SK-N-SH (cell line): ENCODE results near the gene PRKN. TPM values are rescaled to one million over a fixed set of nuclear protein-coding genes. Genes with fewer than 3 reads are reported as not detected.

ENCODE experiments used
- CTCF ChIA-PET: fragments of 300-600, 350-600 bp; formaldehyde crosslinking; extraction: SDS; loops from one replicate; lab custom pipeline; 2021; lab: Yijun Ruan, JAX
- POLR2A ChIA-PET: fragments of 350-600 bp; sonication (Branson Sonifier 250); formaldehyde crosslinking; extraction: SDS; loops from one replicate; lab custom pipeline; 2020; ENCODE audit warnings: antibody characterized with exemption, inconsistent platforms; lab: Yijun Ruan, JAX
- DNase-seq: peaks from one replicate; pipeline ENCODE4 v3.0.0; 2012
- H2AFZ ChIP-seq: fragments of 200-600 bp; sonication (generic); 2 replicates; pipeline ENCODE4 v1.8.1; 2016; ENCODE audit warnings: antibody characterized with exemption, mild to moderate bottlenecking, low read depth
- H3F3A ChIP-seq: fragments of 200-600 bp; sonication (generic); replicated peaks from 2 replicates; pipeline ENCODE3; 2016; ENCODE audit warnings: antibody characterized with exemption, mild to moderate bottlenecking; ENCODE audit not compliant: insufficient read depth
- H3K27ac ChIP-seq, 2 experiments: fragments of 200-500 bp in 1 of 2; fragments of 200-600 bp in 1 of 2; sonication (Bioruptor generic) in 1 of 2; sonication (generic), shearing (Covaris generic) in 1 of 2; 2 replicates each; pipeline versions ENCODE4 v1.5.1 to v1.6.1; 2014 to 2016; ENCODE audit warnings: low read depth in 2 of 2, inconsistent platforms in 1 of 2, low read length in 1 of 2, mild to moderate bottlenecking in 1 of 2, mixed read lengths in 1 of 2
- H3K27me3 ChIP-seq: fragments of 200-600 bp; sonication (generic), shearing (Covaris generic); 2 replicates; pipeline ENCODE4 v1.6.1; 2016; ENCODE audit warnings: mixed run types; ENCODE audit not compliant: insufficient read depth
- H3K36me3 ChIP-seq, 2 experiments: fragments of 200-500 bp in 1 of 2; fragments of 200-600 bp in 1 of 2; sonication (Bioruptor generic) in 1 of 2; sonication (generic) in 1 of 2; replicated peaks in 1 of 2; 2 replicates each; pipeline versions ENCODE3 to v1.5.1; 2014 to 2016; ENCODE audit warnings: low read length in 1 of 2, mild to moderate bottlenecking in 1 of 2; ENCODE audit not compliant: insufficient read depth in 2 of 2, control insufficient read depth in 1 of 2
- H3K4me1 ChIP-seq, 2 experiments: fragments of 200-500 bp in 1 of 2; fragments of 200-600 bp in 1 of 2; sonication (Bioruptor generic) in 1 of 2; sonication (generic), shearing (Covaris generic) in 1 of 2; 2 replicates each; pipeline versions ENCODE4 v1.5.1 to v1.6.1; 2014 to 2016; ENCODE audit warnings: low read depth in 1 of 2, low read length in 1 of 2, mixed run types in 1 of 2; ENCODE audit not compliant: insufficient read depth in 2 of 2, control insufficient read depth in 1 of 2
- H3K4me2 ChIP-seq: fragments of 200-600 bp; sonication (generic), shearing (Covaris generic); 2 replicates; pipeline ENCODE4 v1.6.1; 2017; ENCODE audit warnings: mixed run types
- H3K4me3 ChIP-seq, 2 experiments: fragments of 200-500 bp in 1 of 2; fragments of 200-600 bp in 1 of 2; sonication (Bioruptor generic) in 1 of 2; sonication (generic), shearing (Covaris generic) in 1 of 2; 2 replicates each; pipeline versions ENCODE4 v1.5.1 to v1.8.1; 2014 to 2016; ENCODE audit warnings: low read depth in 2 of 2, inconsistent platforms in 1 of 2, low read length in 1 of 2, mild to moderate bottlenecking in 1 of 2, mixed read lengths in 1 of 2, moderate library complexity in 1 of 2
- H3K79me2 ChIP-seq: fragments of 200-600 bp; sonication (generic); 2 replicates; pipeline ENCODE4 v1.8.1; 2017; ENCODE audit warnings: mild to moderate bottlenecking; ENCODE audit not compliant: insufficient read depth
- H3K9ac ChIP-seq: fragments of 200-600 bp; sonication (generic); 2 replicates; pipeline ENCODE4 v1.6.1; 2017; ENCODE audit warnings: mixed run types
- H3K9me2 ChIP-seq: fragments of 200-600 bp; sonication (generic); 2 replicates; pipeline ENCODE4 v1.6.1; 2017; ENCODE audit warnings: mixed run types
- H3K9me3 ChIP-seq: fragments of 200-600 bp; sonication (generic); 2 replicates; pipeline ENCODE4 v1.6.1; 2017; ENCODE audit warnings: mixed run types, mild to moderate bottlenecking, moderate library complexity
- H4K20me1 ChIP-seq: fragments of 200-600 bp; sonication (generic); 2 replicates; pipeline ENCODE4 v1.6.1; 2017; ENCODE audit warnings: mild to moderate bottlenecking, mixed run types; ENCODE audit not compliant: insufficient read depth
- EP300 ChIP-seq, 2 experiments: IDR thresholded peaks; 2 replicates each; pipeline versions ENCODE4 v1.4.0 to v1.6.1; 2012; ENCODE audit warnings: borderline replicate concordance in 1 of 2, low read depth in 1 of 2, low read length in 1 of 2
- FOXM1 ChIP-seq: IDR thresholded peaks from 2 replicates; pipeline ENCODE4 v1.4.0; 2012; ENCODE audit warnings: low read depth, mild to moderate bottlenecking
- JUND ChIP-seq: IDR thresholded peaks from 2 replicates; pipeline ENCODE4 v1.4.0; 2012
- NRF1 ChIP-seq: IDR thresholded peaks from 2 replicates; pipeline ENCODE4 v1.6.1; 2012; ENCODE audit warnings: low read depth, mild to moderate bottlenecking, low read length
- POLR2AphosphoS5 ChIP-seq: IDR thresholded peaks from 2 replicates; pipeline ENCODE4 v1.6.1; 2012; ENCODE audit warnings: low read depth, low read length
- RCOR1 ChIP-seq: fragments of 150-350 bp; IDR thresholded peaks from 2 replicates; pipeline ENCODE4 v1.6.1; 2017; ENCODE audit warnings: antibody characterized with exemption, low read length
- RFX5 ChIP-seq: IDR thresholded peaks from 2 replicates; pipeline ENCODE4 v1.6.1; 2012; ENCODE audit warnings: mild to moderate bottlenecking, improper control_type of control experiment, low read length
- SIN3A ChIP-seq: IDR thresholded peaks from 2 replicates; pipeline ENCODE4 v1.6.1; 2012; ENCODE audit warnings: low read depth, mild to moderate bottlenecking, low read length, moderate library complexity, borderline replicate concordance
- TAF1 ChIP-seq: IDR thresholded peaks from 2 replicates; pipeline ENCODE4 v1.6.1; 2012; ENCODE audit warnings: low read depth, mild to moderate bottlenecking, low read length, moderate library complexity, borderline replicate concordance
- TCF12 ChIP-seq: IDR thresholded peaks from 2 replicates; pipeline ENCODE4 v1.4.0; 2012
- TEAD4 ChIP-seq: IDR thresholded peaks from 2 replicates; pipeline ENCODE4 v1.4.0; 2012; ENCODE audit warnings: mild to moderate bottlenecking, borderline replicate concordance; ENCODE audit not compliant: insufficient read depth
- YY1 ChIP-seq: IDR thresholded peaks from 2 replicates; pipeline ENCODE4 v1.4.0; 2012; ENCODE audit warnings: low read depth, mild to moderate bottlenecking
- WGBS: methylation state at CpG from one replicate; pipeline ENCODE4 v1.1.6; 2017; ENCODE audit warnings: low lambda C conversion rate; 5-methylcytosine and 5-hydroxymethylcytosine counted together
- polyA plus RNA-seq, 3 experiments: library from polyadenylated mRNA; depleted of rRNA; stranded (reverse); fragments of >200 nt; gene quantifications; 2 replicates each; pipeline ENCODE4 v1.2.3, GENCODE V29; 2012
- TF ChIP-seq, protein P1 (sequence below): IDR thresholded peaks from 2 replicates; pipeline ENCODE4 v1.4.0; 2012; ENCODE audit warnings: low read depth, borderline replicate concordance
- TF ChIP-seq, protein P2 (sequence below): IDR thresholded peaks from 2 replicates; pipeline ENCODE4 v1.6.1; 2012; ENCODE audit warnings: mild to moderate bottlenecking, low read depth, low read length, moderate library complexity
- TF ChIP-seq, protein P3 (sequence below): fragments of 150-350 bp; IDR thresholded peaks from 2 replicates; pipeline ENCODE4 v1.6.1; 2016; ENCODE audit warnings: mild to moderate bottlenecking, low read depth, low read length
- TF ChIP-seq, protein P4 (sequence below): IDR thresholded peaks from 2 replicates; pipeline ENCODE4 v1.4.0; 2012; ENCODE audit warnings: low read depth, borderline replicate concordance

Gene PRKN
- polyA plus RNA-seq, 1 of the 3 experiments (the other 2 are of a cell fraction): 0.76 TPM

DNA sequence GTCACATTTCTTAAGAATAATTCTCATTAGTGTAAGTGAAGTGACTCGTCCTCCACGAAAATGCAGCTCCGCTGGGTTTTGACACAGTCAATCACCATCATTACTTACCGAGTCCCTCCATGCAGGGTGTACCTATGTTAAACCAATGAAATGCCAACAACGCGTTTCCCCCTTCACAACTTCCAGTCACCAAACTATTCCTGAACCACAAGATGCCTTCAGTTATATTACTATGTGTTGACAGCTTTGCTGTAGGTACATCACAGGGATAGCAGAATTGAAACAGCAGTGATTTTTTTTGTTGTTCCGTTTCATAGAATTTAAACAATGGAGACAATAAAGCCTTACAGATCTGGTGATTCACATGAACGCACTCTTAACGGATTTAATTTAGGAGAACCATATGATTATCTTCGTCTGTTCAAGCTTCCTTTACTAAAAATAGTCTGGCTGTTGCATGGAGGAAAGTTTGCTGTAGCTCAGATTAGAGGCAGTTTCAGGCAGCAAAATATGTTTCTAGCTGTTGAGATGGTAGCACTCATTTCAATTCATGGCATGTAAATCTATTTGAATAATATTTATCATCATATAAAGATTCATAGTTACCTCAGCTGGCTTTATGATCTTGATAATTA lies 652.8 kb downstream of the PRKN start:
- H3K4me2 ChIP-seq: no peak overlapping the region
- H3K9me2 ChIP-seq: no peaks in the 10 kb centered on the region
- ChIA-PET CTCF (no interaction called here), POLR2A (no interaction called here)
- H3K9ac ChIP-seq: no peak overlapping the region
- no peaks in the 10 kb centered on the region for H3F3A ChIP-seq
- no peaks in the 10 kb centered on the region for H3K27me3 ChIP-seq
- H2AFZ ChIP-seq: no peak overlapping the region
- no peaks in the 10 kb centered on the region for H3K4me1 ChIP-seq
- H3K79me2 ChIP-seq: no peaks in the 10 kb centered on the region
- no peak overlapping the region for H3K27ac ChIP-seq
- TF ChIP-seq YY1 (no peak), FOXM1 (no peak), TAF1 (no peak)
- TF ChIP-seq, protein P1, sequence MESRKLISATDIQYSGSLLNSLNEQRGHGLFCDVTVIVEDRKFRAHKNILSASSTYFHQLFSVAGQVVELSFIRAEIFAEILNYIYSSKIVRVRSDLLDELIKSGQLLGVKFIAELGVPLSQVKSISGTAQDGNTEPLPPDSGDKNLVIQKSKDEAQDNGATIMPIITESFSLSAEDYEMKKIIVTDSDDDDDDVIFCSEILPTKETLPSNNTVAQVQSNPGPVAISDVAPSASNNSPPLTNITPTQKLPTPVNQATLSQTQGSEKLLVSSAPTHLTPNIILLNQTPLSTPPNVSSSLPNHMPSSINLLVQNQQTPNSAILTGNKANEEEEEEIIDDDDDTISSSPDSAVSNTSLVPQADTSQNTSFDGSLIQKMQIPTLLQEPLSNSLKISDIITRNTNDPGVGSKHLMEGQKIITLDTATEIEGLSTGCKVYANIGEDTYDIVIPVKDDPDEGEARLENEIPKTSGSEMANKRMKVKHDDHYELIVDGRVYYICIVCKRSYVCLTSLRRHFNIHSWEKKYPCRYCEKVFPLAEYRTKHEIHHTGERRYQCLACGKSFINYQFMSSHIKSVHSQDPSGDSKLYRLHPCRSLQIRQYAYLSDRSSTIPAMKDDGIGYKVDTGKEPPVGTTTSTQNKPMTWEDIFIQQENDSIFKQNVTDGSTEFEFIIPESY: no peak
- TF ChIP-seq, protein P2, sequence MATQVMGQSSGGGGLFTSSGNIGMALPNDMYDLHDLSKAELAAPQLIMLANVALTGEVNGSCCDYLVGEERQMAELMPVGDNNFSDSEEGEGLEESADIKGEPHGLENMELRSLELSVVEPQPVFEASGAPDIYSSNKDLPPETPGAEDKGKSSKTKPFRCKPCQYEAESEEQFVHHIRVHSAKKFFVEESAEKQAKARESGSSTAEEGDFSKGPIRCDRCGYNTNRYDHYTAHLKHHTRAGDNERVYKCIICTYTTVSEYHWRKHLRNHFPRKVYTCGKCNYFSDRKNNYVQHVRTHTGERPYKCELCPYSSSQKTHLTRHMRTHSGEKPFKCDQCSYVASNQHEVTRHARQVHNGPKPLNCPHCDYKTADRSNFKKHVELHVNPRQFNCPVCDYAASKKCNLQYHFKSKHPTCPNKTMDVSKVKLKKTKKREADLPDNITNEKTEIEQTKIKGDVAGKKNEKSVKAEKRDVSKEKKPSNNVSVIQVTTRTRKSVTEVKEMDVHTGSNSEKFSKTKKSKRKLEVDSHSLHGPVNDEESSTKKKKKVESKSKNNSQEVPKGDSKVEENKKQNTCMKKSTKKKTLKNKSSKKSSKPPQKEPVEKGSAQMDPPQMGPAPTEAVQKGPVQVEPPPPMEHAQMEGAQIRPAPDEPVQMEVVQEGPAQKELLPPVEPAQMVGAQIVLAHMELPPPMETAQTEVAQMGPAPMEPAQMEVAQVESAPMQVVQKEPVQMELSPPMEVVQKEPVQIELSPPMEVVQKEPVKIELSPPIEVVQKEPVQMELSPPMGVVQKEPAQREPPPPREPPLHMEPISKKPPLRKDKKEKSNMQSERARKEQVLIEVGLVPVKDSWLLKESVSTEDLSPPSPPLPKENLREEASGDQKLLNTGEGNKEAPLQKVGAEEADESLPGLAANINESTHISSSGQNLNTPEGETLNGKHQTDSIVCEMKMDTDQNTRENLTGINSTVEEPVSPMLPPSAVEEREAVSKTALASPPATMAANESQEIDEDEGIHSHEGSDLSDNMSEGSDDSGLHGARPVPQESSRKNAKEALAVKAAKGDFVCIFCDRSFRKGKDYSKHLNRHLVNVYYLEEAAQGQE: no peak
- H3K4me3 ChIP-seq: no peak overlapping the region
- 66% methylated on average over 10 of the region's 10 CpGs for WGBS
- H4K20me1 ChIP-seq: no peaks in the 10 kb centered on the region
- DNase-seq: no peak
- no peaks in the 10 kb centered on the region for H3K36me3 ChIP-seq
- 0 out of 2 replicates have a peak, but pooled peaks cover 6% of the 10 kb centered on the region for H3K9me3 ChIP-seq

DNA sequence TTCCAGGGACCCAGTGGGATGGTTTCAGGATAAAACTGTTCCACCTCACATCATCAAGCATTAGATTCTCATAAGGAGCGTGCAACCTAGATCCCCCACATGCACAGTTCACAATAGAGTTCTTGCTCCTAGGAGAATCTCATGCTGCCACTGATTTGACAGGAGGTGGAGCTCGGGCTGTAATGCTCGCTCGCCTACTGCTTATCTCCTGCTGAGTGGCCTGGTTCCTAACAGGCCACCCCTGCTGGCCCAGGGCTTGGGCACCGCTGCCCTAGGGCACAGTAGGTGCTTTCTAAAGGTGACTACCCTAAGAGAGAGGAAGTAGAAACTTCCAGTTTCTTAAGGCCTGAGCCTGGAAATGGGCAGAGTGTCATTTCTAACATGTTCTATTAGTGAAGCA lies 656.9 kb downstream of the PRKN start:
- Histone ChIP-seq H2AFZ (no peak overlapping the region), H3K9me2 (no peaks in the 10 kb centered on the region), H3K27me3 (no peaks in the 10 kb centered on the region), H3K9me3 (no peaks in the 10 kb centered on the region), H3K9ac (no peak overlapping the region), H3K36me3 (no peaks in the 10 kb centered on the region), H4K20me1 (no peaks in the 10 kb centered on the region), H3K4me1 (no peaks in the 10 kb centered on the region), H3K27ac (no peak overlapping the region), H3K4me2 (no peak overlapping the region), H3K79me2 (no peaks in the 10 kb centered on the region), H3K4me3 (no peak overlapping the region), H3F3A (no peaks in the 10 kb centered on the region)
- POLR2A ChIA-PET: no interaction called here
- DNase-seq: no peak
- 39% methylated on average over 5 of the region's 5 CpGs for WGBS
- CTCF ChIA-PET: no interaction called here
- no peak for TF ChIP-seq JUND
- TF ChIP-seq, protein P2: no peak
- TF ChIP-seq, protein P3, sequence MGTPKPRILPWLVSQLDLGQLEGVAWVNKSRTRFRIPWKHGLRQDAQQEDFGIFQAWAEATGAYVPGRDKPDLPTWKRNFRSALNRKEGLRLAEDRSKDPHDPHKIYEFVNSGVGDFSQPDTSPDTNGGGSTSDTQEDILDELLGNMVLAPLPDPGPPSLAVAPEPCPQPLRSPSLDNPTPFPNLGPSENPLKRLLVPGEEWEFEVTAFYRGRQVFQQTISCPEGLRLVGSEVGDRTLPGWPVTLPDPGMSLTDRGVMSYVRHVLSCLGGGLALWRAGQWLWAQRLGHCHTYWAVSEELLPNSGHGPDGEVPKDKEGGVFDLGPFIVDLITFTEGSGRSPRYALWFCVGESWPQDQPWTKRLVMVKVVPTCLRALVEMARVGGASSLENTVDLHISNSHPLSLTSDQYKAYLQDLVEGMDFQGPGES: no peak
- TF ChIP-seq, protein P4, sequence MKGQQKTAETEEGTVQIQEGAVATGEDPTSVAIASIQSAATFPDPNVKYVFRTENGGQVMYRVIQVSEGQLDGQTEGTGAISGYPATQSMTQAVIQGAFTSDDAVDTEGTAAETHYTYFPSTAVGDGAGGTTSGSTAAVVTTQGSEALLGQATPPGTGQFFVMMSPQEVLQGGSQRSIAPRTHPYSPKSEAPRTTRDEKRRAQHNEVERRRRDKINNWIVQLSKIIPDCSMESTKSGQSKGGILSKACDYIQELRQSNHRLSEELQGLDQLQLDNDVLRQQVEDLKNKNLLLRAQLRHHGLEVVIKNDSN: no peak
- no peak for TF ChIP-seq POLR2AphosphoS5
- no peak for TF ChIP-seq RFX5
- TF ChIP-seq TEAD4: no peak
- no peak for TF ChIP-seq RCOR1
- TF ChIP-seq NRF1: no peak
- TF ChIP-seq SIN3A: no peak
- no peak for TF ChIP-seq EP300 (IDR thresholded peaks at IDR 0.05; ENCODE audit: borderline replicate concordance in 1 of 2, low read depth in 1 of 2, low read length in 1 of 2)
- TF ChIP-seq TCF12: no peak
